Measurements from ENCODE around the gene NKTR.
A peak's percentile ranks its signal among the peaks of the same experiment; 100 is the strongest.

The NKTR gene

GRCh38 chr3:42557854-42558253 lies 42.6 kb upstream of the NKTR start:
- TF ChIP-seq ZBTB7A (IDR thresholded peaks at IDR 0.05; ENCODE audit: low read depth) (no peak), FOXM1 (IDR thresholded peaks at IDR 0.05; ENCODE audit: borderline replicate concordance, low read depth) (no peak), RAD21 (IDR thresholded peaks at IDR 0.05; ENCODE audit: low read depth) (peak; percentile 24; the same call in 1 of the 2 replicates), MAX (IDR thresholded peaks at IDR 0.05) (no peak)

- TF ChIP-seq USF1 (IDR thresholded peaks at IDR 0.05) (no peak), TEAD4 (IDR thresholded peaks at IDR 0.05) (no peak), EP300 (IDR thresholded peaks at IDR 0.05; ENCODE audit: borderline replicate concordance) (no peak), EGR1 (IDR thresholded peaks at IDR 0.05) (no peak), TCF12 (IDR thresholded peaks at IDR 0.05; ENCODE audit: low read depth) (no peak), NFIC (IDR thresholded peaks at IDR 0.05) (no peak), YY1 (IDR thresholded peaks at IDR 0.05; ENCODE audit: low read depth) (no peak), CREB1 (IDR thresholded peaks at IDR 0.05; ENCODE audit: low read depth) (no peak)
Observed at GRCh38 chr3:42562047-42562907, 38.2 kb upstream of the NKTR start.

- no peak for TF ChIP-seq EP300 (IDR thresholded peaks at IDR 0.05; ENCODE audit: borderline replicate concordance)
- no peak for TF ChIP-seq TEAD4 (IDR thresholded peaks at IDR 0.05)
- TF ChIP-seq EGR1 (IDR thresholded peaks at IDR 0.05): no peak
Observed at GRCh38 chr3:42569593-42570142, 30.8 kb upstream of the NKTR start.

- no peak for TF ChIP-seq EP300 (IDR thresholded peaks at IDR 0.05; ENCODE audit: borderline replicate concordance)
- peak; percentile 71 for TF ChIP-seq RAD21 (IDR thresholded peaks at IDR 0.05; ENCODE audit: low read depth)
Observed at GRCh38 chr3:42572278-42572677, 28.2 kb upstream of the NKTR start.

GRCh38 chr3:42575137-42575741 lies 25.2 kb upstream of the NKTR start:
- TF ChIP-seq CREB1 (IDR thresholded peaks at IDR 0.05; ENCODE audit: low read depth) (no peak), NFIC (IDR thresholded peaks at IDR 0.05) (no peak), MAX (IDR thresholded peaks at IDR 0.05) (no peak), TCF12 (IDR thresholded peaks at IDR 0.05; ENCODE audit: low read depth) (no peak), RAD21 (IDR thresholded peaks at IDR 0.05; ENCODE audit: low read depth) (no peak), CEBPB (IDR thresholded peaks at IDR 0.05) (no peak), EP300 (IDR thresholded peaks at IDR 0.05; ENCODE audit: borderline replicate concordance) (no peak), USF1 (IDR thresholded peaks at IDR 0.05) (no peak), TAF1 (IDR thresholded peaks at IDR 0.05; ENCODE audit: low read depth) (no peak), FOXM1 (IDR thresholded peaks at IDR 0.05; ENCODE audit: borderline replicate concordance, low read depth) (no peak), TEAD4 (IDR thresholded peaks at IDR 0.05) (no peak), EGR1 (IDR thresholded peaks at IDR 0.05) (no peak), REST (IDR thresholded peaks at IDR 0.05; ENCODE audit: low read depth) (no peak), YY1 (IDR thresholded peaks at IDR 0.05; ENCODE audit: low read depth) (no peak), ZBTB7A (IDR thresholded peaks at IDR 0.05; ENCODE audit: low read depth) (no peak)

GRCh38 chr3:42578054-42578453 lies 22.4 kb upstream of the NKTR start:
- TF ChIP-seq ZBTB7A (IDR thresholded peaks at IDR 0.05; ENCODE audit: low read depth): no peak
- TF ChIP-seq USF1 (IDR thresholded peaks at IDR 0.05): no peak
- TF ChIP-seq TAF1 (IDR thresholded peaks at IDR 0.05; ENCODE audit: low read depth): no peak
- TF ChIP-seq REST (IDR thresholded peaks at IDR 0.05; ENCODE audit: low read depth): no peak
- no peak for TF ChIP-seq FOXM1 (IDR thresholded peaks at IDR 0.05; ENCODE audit: borderline replicate concordance, low read depth)
- TF ChIP-seq RAD21 (IDR thresholded peaks at IDR 0.05; ENCODE audit: low read depth): no peak
- TF ChIP-seq EGR1 (IDR thresholded peaks at IDR 0.05): no peak
- TF ChIP-seq NFIC (IDR thresholded peaks at IDR 0.05): no peak
- TF ChIP-seq CREB1 (IDR thresholded peaks at IDR 0.05; ENCODE audit: low read depth): no peak
- no peak for TF ChIP-seq CEBPB (IDR thresholded peaks at IDR 0.05)
- TF ChIP-seq EP300 (IDR thresholded peaks at IDR 0.05; ENCODE audit: borderline replicate concordance): no peak
- TF ChIP-seq YY1 (IDR thresholded peaks at IDR 0.05; ENCODE audit: low read depth): no peak
- TF ChIP-seq TEAD4 (IDR thresholded peaks at IDR 0.05): no peak
- no peak for TF ChIP-seq TCF12 (IDR thresholded peaks at IDR 0.05; ENCODE audit: low read depth)
- no peak for TF ChIP-seq MAX (IDR thresholded peaks at IDR 0.05)
